ENCODE results near the gene ATP8B4.

The ATP8B4 gene

DNA sequence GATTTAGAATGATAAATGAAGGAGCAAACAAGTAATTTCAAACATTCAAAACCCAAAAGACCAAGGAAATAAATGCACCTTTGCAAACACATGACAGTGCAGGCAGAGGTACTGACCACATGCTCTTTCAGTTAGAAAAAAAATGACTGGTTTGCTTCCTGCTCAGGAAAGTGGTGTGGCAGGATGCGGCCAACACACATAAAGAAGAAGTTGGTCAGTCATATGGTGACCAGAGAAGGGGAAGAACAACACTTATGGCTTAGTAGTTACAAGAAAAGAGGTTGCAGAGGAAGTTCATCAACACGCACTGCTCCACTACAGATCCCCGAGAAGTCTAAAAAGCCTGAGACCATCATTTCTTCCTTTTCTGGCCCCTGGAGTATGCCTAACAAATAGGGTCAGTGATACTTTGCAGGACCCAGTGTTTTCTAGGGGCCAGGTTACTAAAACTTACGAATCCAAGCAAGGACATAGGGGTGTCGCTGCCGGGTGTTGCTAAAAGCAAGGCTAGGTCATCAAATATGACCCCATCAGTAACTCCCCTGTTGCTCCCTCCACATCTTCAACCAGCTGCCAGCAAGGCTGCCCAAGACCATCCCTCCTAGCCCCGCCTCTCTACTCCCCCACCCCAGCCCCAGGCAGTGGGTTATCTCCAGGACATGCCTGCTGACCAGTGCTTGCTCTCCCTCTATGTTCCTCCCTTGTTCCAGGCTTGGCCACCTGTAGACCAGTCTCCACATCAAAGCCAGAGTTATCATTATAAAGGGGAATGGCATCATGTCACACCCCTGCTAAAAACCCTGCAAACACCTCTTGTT is 11.2 kb downstream of the ATP8B4 start (continued):
- TF ChIP-seq, protein P1, sequence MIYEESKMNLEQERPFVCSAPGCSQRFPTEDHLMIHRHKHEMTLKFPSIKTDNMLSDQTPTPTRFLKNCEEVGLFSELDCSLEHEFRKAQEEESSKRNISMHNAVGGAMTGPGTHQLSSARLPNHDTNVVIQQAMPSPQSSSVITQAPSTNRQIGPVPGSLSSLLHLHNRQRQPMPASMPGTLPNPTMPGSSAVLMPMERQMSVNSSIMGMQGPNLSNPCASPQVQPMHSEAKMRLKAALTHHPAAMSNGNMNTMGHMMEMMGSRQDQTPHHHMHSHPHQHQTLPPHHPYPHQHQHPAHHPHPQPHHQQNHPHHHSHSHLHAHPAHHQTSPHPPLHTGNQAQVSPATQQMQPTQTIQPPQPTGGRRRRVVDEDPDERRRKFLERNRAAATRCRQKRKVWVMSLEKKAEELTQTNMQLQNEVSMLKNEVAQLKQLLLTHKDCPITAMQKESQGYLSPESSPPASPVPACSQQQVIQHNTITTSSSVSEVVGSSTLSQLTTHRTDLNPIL (CRISPR knock-in tag; IDR thresholded peaks at IDR 0.05; ENCODE audit: low read depth) = no peak
- TF ChIP-seq SNAI2 (CRISPR knock-in tag; IDR thresholded peaks at IDR 0.05) (no peak), PPARA (CRISPR knock-in tag; IDR thresholded peaks at IDR 0.05; ENCODE audit: borderline replicate concordance) (no peak)
- TF ChIP-seq, protein P2, sequence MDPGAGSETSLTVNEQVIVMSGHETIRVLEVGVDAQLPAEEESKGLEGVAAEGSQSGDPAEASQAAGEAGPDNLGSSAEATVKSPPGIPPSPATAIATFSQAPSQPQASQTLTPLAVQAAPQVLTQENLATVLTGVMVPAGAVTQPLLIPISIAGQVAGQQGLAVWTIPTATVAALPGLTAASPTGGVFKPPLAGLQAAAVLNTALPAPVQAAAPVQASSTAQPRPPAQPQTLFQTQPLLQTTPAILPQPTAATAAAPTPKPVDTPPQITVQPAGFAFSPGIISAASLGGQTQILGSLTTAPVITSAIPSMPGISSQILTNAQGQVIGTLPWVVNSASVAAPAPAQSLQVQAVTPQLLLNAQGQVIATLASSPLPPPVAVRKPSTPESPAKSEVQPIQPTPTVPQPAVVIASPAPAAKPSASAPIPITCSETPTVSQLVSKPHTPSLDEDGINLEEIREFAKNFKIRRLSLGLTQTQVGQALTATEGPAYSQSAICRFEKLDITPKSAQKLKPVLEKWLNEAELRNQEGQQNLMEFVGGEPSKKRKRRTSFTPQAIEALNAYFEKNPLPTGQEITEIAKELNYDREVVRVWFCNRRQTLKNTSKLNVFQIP (CRISPR knock-in tag; IDR thresholded peaks at IDR 0.05; ENCODE audit: borderline replicate concordance, low read depth) = no peak

DNA sequence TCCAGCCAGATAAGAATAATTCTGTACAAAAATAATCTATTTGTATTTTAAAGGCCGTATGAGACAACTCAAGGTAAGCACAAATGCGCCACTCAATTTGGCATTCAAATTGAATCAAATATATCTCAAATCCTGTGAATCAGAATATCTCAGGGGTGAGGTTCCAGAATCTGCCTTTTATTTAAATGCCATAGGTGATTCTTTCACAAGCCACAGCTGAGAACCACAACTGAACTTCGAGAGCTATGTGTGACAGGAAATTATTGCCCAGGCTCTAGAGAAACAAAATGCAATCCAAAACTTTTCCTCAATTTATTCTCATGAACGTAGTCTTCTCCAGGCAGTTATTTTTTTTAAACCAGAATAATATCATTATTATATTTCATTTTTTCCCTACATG is 11.9 kb downstream of the ATP8B4 start:
- TF ChIP-seq CSDC2 (CRISPR knock-in tag; IDR thresholded peaks at IDR 0.05) (no peak), ISL1 (CRISPR knock-in tag; IDR thresholded peaks at IDR 0.05) (no peak), OSR1 (CRISPR knock-in tag; IDR thresholded peaks at IDR 0.05) (no peak), TOX (CRISPR knock-in tag; IDR thresholded peaks at IDR 0.05; ENCODE audit: borderline replicate concordance) (no peak), ZC3H10 (CRISPR knock-in tag; IDR thresholded peaks at IDR 0.05) (no peak), TCF4 (CRISPR knock-in tag; IDR thresholded peaks at IDR 0.05; ENCODE audit: borderline replicate concordance) (no peak), RARB (CRISPR knock-in tag; IDR thresholded peaks at IDR 0.05) (no peak), ARNTL (CRISPR knock-in tag; IDR thresholded peaks at IDR 0.05; ENCODE audit: borderline replicate concordance, low read depth) (no peak), ZNF70 (CRISPR knock-in tag; IDR thresholded peaks at IDR 0.05) (no peak)
- TF ChIP-seq, protein P2 (CRISPR knock-in tag; IDR thresholded peaks at IDR 0.05; ENCODE audit: borderline replicate concordance, low read depth) = no peak
- TF ChIP-seq, protein P3, sequence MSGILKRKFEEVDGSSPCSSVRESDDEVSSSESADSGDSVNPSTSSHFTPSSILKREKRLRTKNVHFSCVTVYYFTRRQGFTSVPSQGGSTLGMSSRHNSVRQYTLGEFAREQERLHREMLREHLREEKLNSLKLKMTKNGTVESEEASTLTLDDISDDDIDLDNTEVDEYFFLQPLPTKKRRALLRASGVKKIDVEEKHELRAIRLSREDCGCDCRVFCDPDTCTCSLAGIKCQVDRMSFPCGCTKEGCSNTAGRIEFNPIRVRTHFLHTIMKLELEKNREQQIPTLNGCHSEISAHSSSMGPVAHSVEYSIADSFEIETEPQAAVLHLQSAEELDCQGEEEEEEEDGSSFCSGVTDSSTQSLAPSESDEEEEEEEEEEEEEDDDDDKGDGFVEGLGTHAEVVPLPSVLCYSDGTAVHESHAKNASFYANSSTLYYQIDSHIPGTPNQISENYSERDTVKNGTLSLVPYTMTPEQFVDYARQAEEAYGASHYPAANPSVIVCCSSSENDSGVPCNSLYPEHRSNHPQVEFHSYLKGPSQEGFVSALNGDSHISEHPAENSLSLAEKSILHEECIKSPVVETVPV (CRISPR knock-in tag; IDR thresholded peaks at IDR 0.05) = no peak
- TF ChIP-seq, protein P4, sequence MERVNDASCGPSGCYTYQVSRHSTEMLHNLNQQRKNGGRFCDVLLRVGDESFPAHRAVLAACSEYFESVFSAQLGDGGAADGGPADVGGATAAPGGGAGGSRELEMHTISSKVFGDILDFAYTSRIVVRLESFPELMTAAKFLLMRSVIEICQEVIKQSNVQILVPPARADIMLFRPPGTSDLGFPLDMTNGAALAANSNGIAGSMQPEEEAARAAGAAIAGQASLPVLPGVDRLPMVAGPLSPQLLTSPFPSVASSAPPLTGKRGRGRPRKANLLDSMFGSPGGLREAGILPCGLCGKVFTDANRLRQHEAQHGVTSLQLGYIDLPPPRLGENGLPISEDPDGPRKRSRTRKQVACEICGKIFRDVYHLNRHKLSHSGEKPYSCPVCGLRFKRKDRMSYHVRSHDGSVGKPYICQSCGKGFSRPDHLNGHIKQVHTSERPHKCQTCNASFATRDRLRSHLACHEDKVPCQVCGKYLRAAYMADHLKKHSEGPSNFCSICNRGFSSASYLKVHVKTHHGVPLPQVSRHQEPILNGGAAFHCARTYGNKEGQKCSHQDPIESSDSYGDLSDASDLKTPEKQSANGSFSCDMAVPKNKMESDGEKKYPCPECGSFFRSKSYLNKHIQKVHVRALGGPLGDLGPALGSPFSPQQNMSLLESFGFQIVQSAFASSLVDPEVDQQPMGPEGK (CRISPR knock-in tag; IDR thresholded peaks at IDR 0.05; ENCODE audit: borderline replicate concordance) = no peak
- ATAC-seq = no peak

DNA sequence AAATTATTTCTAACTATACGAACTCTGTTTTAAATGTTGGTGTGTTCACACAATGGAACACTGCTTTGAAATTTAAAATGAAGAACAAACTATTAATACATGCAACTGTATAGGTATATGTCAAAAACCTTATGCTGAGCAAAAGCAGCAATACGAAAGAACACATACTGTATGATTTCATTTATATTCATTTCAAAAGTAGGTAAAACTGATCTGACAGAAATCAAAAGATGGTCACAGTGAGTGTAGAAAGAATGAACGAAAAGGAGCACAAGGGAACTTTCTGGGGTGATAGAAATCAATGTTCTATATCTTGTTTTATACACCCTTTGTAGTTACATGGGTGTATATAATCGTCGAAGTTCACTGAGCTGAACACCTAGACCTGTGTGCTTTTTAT is 12.6 kb downstream of the ATP8B4 start:
- ATAC-seq = no peak
- TF ChIP-seq PPARA (CRISPR knock-in tag; IDR thresholded peaks at IDR 0.05; ENCODE audit: borderline replicate concordance) (no peak), ZC3H10 (CRISPR knock-in tag; IDR thresholded peaks at IDR 0.05) (no peak), ESRRG (CRISPR knock-in tag; IDR thresholded peaks at IDR 0.05) (no peak), TOX (CRISPR knock-in tag; IDR thresholded peaks at IDR 0.05; ENCODE audit: borderline replicate concordance) (no peak), SNAI2 (CRISPR knock-in tag; IDR thresholded peaks at IDR 0.05) (no peak), RARB (CRISPR knock-in tag; IDR thresholded peaks at IDR 0.05) (no peak), GLIS3 (CRISPR knock-in tag; IDR thresholded peaks at IDR 0.05) (no peak), CSDC2 (CRISPR knock-in tag; IDR thresholded peaks at IDR 0.05) (no peak), BACH2 (CRISPR knock-in tag; IDR thresholded peaks at IDR 0.05; ENCODE audit: borderline replicate concordance) (no peak)
- TF ChIP-seq, protein P5, sequence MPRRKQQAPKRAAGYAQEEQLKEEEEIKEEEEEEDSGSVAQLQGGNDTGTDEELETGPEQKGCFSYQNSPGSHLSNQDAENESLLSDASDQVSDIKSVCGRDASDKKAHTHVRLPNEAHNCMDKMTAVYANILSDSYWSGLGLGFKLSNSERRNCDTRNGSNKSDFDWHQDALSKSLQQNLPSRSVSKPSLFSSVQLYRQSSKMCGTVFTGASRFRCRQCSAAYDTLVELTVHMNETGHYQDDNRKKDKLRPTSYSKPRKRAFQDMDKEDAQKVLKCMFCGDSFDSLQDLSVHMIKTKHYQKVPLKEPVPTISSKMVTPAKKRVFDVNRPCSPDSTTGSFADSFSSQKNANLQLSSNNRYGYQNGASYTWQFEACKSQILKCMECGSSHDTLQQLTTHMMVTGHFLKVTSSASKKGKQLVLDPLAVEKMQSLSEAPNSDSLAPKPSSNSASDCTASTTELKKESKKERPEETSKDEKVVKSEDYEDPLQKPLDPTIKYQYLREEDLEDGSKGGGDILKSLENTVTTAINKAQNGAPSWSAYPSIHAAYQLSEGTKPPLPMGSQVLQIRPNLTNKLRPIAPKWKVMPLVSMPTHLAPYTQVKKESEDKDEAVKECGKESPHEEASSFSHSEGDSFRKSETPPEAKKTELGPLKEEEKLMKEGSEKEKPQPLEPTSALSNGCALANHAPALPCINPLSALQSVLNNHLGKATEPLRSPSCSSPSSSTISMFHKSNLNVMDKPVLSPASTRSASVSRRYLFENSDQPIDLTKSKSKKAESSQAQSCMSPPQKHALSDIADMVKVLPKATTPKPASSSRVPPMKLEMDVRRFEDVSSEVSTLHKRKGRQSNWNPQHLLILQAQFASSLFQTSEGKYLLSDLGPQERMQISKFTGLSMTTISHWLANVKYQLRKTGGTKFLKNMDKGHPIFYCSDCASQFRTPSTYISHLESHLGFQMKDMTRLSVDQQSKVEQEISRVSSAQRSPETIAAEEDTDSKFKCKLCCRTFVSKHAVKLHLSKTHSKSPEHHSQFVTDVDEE (CRISPR knock-in tag; IDR thresholded peaks at IDR 0.05) = no peak
- TF ChIP-seq, protein P2 (CRISPR knock-in tag; IDR thresholded peaks at IDR 0.05; ENCODE audit: borderline replicate concordance, low read depth) = no peak
- TF ChIP-seq, protein P1 (CRISPR knock-in tag; IDR thresholded peaks at IDR 0.05; ENCODE audit: low read depth) = no peak
